LoVo (cell line): Measurements from ENCODE around the gene SPATA32.

Experiments
- DNase-seq: peaks from one replicate; pipeline ENCODE4 v3.0.0-alpha.2; 2016; ENCODE audit warnings: low spot score

Gene SPATA32

GRCh38 chr17:45228763-45229539, 32.9 kb downstream of the SPATA32 start:
- DNase-seq: no peak

GRCh38 chr17:45227926-45228762, 33.8 kb downstream of the SPATA32 start:
- DNase-seq: no peak

GRCh38 chr17:45227101-45227925, 34.6 kb downstream of the SPATA32 start:
- no peak for DNase-seq

- no peak for DNase-seq
Measured at GRCh38 chr17:45226576-45226975, 35.3 kb downstream of the SPATA32 start.

- DNase-seq: no peak
Measured at GRCh38 chr17:45225964-45226530, 35.8 kb downstream of the SPATA32 start.

GRCh38 chr17:45225051-45225700, 36.7 kb downstream of the SPATA32 start:
- DNase-seq: no peak

GRCh38 chr17:45224671-45225050, 37.2 kb downstream of the SPATA32 start:
- DNase-seq: no peak

- DNase-seq: no peak
Measured at GRCh38 chr17:45223539-45224528, 38.1 kb downstream of the SPATA32 start.

- DNase-seq: no peak
Measured at GRCh38 chr17:45222996-45223538, 38.8 kb downstream of the SPATA32 start.

- no peak for DNase-seq
Measured at GRCh38 chr17:45222289-45222995, 39.5 kb downstream of the SPATA32 start.

- DNase-seq: no peak
Measured at GRCh38 chr17:45222014-45222288, 39.9 kb downstream of the SPATA32 start.

GRCh38 chr17:45221081-45222013, 40.5 kb downstream of the SPATA32 start, which contains the start of gene FMNL1:
TSS of gene FMNL1 (plus strand) at chr17:45221885. CDS start at chr17:45222125, 240 bp downstream.
- no peak for DNase-seq

- DNase-seq: no peak
Measured at GRCh38 chr17:45220079-45220478, 41.8 kb downstream of the SPATA32 start.

GRCh38 chr17:45218895-45219661, 42.8 kb downstream of the SPATA32 start:
- peak; percentile 83 for DNase-seq
